MM.1S (cell line): ENCODE results near the gene ZNF521.

Experiments
- DNase-seq: peaks from one replicate; pipeline ENCODE4 v3.0.0-alpha.2; 2015
- H2AFZ ChIP-seq: fragments of 300-600 bp; sonication (generic); 2 replicates; pipeline ENCODE4 v1.6.0; 2016; ENCODE audit warnings: antibody characterized with exemption, low read length
- H3F3A ChIP-seq: fragments of 300-600 bp; sonication (generic); 2 replicates; pipeline ENCODE4 v1.6.1; 2016; ENCODE audit warnings: mild to moderate bottlenecking, antibody characterized with exemption, low read length, moderate library complexity, mixed read lengths; ENCODE audit not compliant: insufficient read depth
- H3K27ac ChIP-seq: fragments of 300-600 bp; sonication (generic); 2 replicates; pipeline ENCODE4 v1.5.1; 2016; ENCODE audit warnings: mild to moderate bottlenecking, low read length
- H3K27me3 ChIP-seq: fragments of 300-600 bp; sonication (generic); replicated peaks from 2 replicates; pipeline ENCODE4 v1.6.0; 2016; ENCODE audit warnings: low read length; ENCODE audit not compliant: insufficient read depth
- H3K36me3 ChIP-seq: fragments of 300-600 bp; sonication (generic); replicated peaks from 2 replicates; pipeline ENCODE4 v1.6.1; 2016; ENCODE audit warnings: mild to moderate bottlenecking, low read length, mixed read lengths; ENCODE audit not compliant: insufficient read depth
- H3K4me1 ChIP-seq: fragments of 300-600 bp; sonication (generic); 2 replicates; pipeline ENCODE4 v1.6.1; 2016; ENCODE audit warnings: low read length, mixed read lengths
- H3K4me2 ChIP-seq: fragments of 300-600 bp; sonication (generic); 2 replicates; pipeline ENCODE4 v1.6.0; 2016; ENCODE audit warnings: low read depth, low read length
- H3K4me3 ChIP-seq: fragments of 300-600 bp; sonication (generic); 2 replicates; pipeline ENCODE4 v1.5.1; 2016; ENCODE audit warnings: low read length, mixed read lengths
- H3K79me2 ChIP-seq: fragments of 300-600 bp; sonication (generic); 2 replicates; pipeline ENCODE4 v1.6.1; 2016; ENCODE audit warnings: mixed run types, low read length, mixed read lengths
- H3K9ac ChIP-seq: fragments of 300-600 bp; sonication (generic); 2 replicates; pipeline ENCODE4 v1.6.1; 2016; ENCODE audit warnings: low read length, mixed read lengths
- H3K9me2 ChIP-seq: fragments of 300-600 bp; sonication (generic); replicated peaks from 2 replicates; pipeline ENCODE4 v1.6.1; 2016; ENCODE audit warnings: mild to moderate bottlenecking, low read length, mixed read lengths; ENCODE audit not compliant: insufficient read depth
- H3K9me3 ChIP-seq: fragments of 300-600 bp; sonication (generic); replicated peaks from 2 replicates; pipeline ENCODE4 v1.6.1; 2016; ENCODE audit warnings: mild to moderate bottlenecking, low read length, mixed read lengths; ENCODE audit not compliant: insufficient read depth
- H4K20me1 ChIP-seq: fragments of 300-600 bp; sonication (generic); 2 replicates; pipeline ENCODE4 v1.6.1; 2016; ENCODE audit warnings: mild to moderate bottlenecking, low read length, moderate library complexity, mixed read lengths; ENCODE audit not compliant: insufficient read depth
- EZH2 ChIP-seq: fragments of 300-600 bp; sonication (generic); optimal IDR thresholded peaks from 2 replicates; pipeline ENCODE3; 2017; ENCODE audit warnings: low read depth, mild to moderate bottlenecking, antibody characterized with exemption, low read length, mixed read lengths
- EZH2phosphoT487 ChIP-seq: fragments of 300-600 bp; sonication (generic); IDR thresholded peaks from 2 replicates; pipeline ENCODE4 v1.6.1; 2018; ENCODE audit warnings: antibody characterized with exemption, low read length
- TF ChIP-seq, protein P1 (sequence below): fragments of 300-600 bp; sonication (generic); IDR thresholded peaks from 2 replicates; pipeline ENCODE4 v1.5.1; 2016; ENCODE audit warnings: antibody characterized with exemption, low read length, mixed read lengths

Gene ZNF521

GRCh38 chr18:25253779-25254178 lies 98.2 kb downstream of the ZNF521 start:
- H3K9ac ChIP-seq = no peak overlapping the region
- DNase-seq = no peak
- H3K27me3 ChIP-seq = no peaks in the 10 kb centered on the region

DNA sequence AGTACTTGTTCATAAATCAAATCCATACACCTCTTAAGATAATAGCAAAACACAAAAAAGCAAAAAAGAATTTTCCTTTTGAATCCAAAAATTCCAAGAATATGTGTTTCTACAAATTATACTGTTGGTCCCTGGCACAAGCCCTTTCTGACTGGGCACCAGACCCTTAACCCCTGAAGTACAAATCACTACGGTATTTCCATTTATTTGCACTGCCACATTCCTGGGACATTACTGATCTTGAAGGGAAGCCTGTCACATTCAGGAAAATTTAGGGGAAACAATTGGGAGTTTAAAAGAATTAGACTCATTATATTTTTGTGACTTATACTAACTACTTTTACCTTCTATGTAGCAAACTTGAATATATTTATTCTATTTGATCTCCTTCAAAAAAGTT lies 98.8 kb downstream of the ZNF521 start:
- Histone ChIP-seq H3K4me2 (no peak overlapping the region), H3K9ac (no peak overlapping the region), H3K79me2 (peaks cover 8% of the 10 kb centered on the region; the same call in 1 of the 2 replicates), H3F3A (no peaks in the 10 kb centered on the region), H3K9me2 (no peaks in the 10 kb centered on the region), H3K4me1 (no peaks in the 10 kb centered on the region), H3K4me3 (no peak overlapping the region), H3K9me3 (no peaks in the 10 kb centered on the region), H3K27ac (no peak overlapping the region), H3K27me3 (no peaks in the 10 kb centered on the region), H4K20me1 (no peaks in the 10 kb centered on the region), H3K36me3 (no peaks in the 10 kb centered on the region), H2AFZ (no peak overlapping the region)
- TF ChIP-seq EZH2 (no peak), EZH2phosphoT487 (no peak)
- TF ChIP-seq, protein P1, sequence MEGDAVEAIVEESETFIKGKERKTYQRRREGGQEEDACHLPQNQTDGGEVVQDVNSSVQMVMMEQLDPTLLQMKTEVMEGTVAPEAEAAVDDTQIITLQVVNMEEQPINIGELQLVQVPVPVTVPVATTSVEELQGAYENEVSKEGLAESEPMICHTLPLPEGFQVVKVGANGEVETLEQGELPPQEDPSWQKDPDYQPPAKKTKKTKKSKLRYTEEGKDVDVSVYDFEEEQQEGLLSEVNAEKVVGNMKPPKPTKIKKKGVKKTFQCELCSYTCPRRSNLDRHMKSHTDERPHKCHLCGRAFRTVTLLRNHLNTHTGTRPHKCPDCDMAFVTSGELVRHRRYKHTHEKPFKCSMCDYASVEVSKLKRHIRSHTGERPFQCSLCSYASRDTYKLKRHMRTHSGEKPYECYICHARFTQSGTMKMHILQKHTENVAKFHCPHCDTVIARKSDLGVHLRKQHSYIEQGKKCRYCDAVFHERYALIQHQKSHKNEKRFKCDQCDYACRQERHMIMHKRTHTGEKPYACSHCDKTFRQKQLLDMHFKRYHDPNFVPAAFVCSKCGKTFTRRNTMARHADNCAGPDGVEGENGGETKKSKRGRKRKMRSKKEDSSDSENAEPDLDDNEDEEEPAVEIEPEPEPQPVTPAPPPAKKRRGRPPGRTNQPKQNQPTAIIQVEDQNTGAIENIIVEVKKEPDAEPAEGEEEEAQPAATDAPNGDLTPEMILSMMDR = no peak
- DNase-seq = no peak

More at GRCh38 chr18:25253779-25254178, 98.2 kb downstream of the ZNF521 start:
- Histone ChIP-seq H3K4me1 (no peaks in the 10 kb centered on the region), H3K27ac (no peak overlapping the region), H3K4me3 (no peak overlapping the region), H3K9me3 (no peaks in the 10 kb centered on the region), H3K4me2 (no peak overlapping the region), H2AFZ (no peak overlapping the region), H3K79me2 (peaks cover 8% of the 10 kb centered on the region; the same call in 1 of the 2 replicates), H3K36me3 (no peaks in the 10 kb centered on the region), H3K9me2 (no peaks in the 10 kb centered on the region), H4K20me1 (no peaks in the 10 kb centered on the region), H3F3A (no peaks in the 10 kb centered on the region)
- TF ChIP-seq EZH2 = no peak
- TF ChIP-seq, protein P1 = no peak
- TF ChIP-seq EZH2phosphoT487 = no peak

DNA sequence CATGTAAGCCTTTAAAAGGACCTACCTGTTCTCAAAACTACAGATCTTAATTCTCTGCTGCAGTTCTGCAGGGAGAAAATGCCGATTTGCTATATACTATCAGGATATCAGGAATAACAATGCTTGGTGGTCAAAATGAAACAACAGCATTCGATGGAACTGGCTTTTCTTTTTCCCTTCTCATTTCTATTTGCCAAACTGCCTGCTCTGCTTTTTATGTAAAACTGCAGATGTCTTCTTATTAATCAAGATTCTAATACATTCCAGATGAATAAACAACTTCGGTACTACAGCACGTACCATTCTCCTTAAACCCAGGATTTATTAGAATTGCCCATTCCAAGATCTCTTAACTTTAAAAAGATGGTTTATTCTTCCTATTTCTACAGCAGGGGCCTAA lies 100.9 kb downstream of the ZNF521 start:
- TF ChIP-seq, protein P1 = no peak
- TF ChIP-seq EZH2phosphoT487 (no peak), EZH2 (no peak)
- no peak overlapping the region for H3K4me2 ChIP-seq
- no peak for DNase-seq

More for the DNA sequence above, 100.9 kb downstream of the ZNF521 start:
- no peak overlapping the region for H3K9ac ChIP-seq
- H3F3A ChIP-seq = no peaks in the 10 kb centered on the region
- H2AFZ ChIP-seq = no peak overlapping the region
- H3K4me3 ChIP-seq = no peak overlapping the region
- H3K9me2 ChIP-seq = no peaks in the 10 kb centered on the region
- H3K27me3 ChIP-seq = no peaks in the 10 kb centered on the region
- no peak overlapping the region for H3K27ac ChIP-seq
- no peaks in the 10 kb centered on the region for H4K20me1 ChIP-seq
- H3K36me3 ChIP-seq = no peaks in the 10 kb centered on the region
- no peaks in the 10 kb centered on the region for H3K4me1 ChIP-seq
- no peaks in the 10 kb centered on the region for H3K9me3 ChIP-seq
- peaks cover 13% of the 10 kb centered on the region; the same call in 1 of the 2 replicates for H3K79me2 ChIP-seq
